Osteocyte (in vitro differentiated cells): ENCODE results near the gene EXOC3. TPM values are rescaled to one million over a fixed set of nuclear protein-coding genes. Genes with fewer than 3 reads are reported as not detected.

Experiments
- DNase-seq: peaks from one replicate; pipeline ENCODE4 v3.0.0; 2021; ENCODE audit warnings: mixed read lengths; ENCODE audit not compliant: unreplicated experiment; ENCODE audit errors: extremely low spot score
- H3K27ac Mint-ChIP-seq: one replicate; pipeline ENCODE4 v1.8.0; 2021; ENCODE audit warnings: mild to moderate bottlenecking, mixed read lengths; ENCODE audit not compliant: unreplicated experiment
- H3K27me3 Mint-ChIP-seq: one replicate; pipeline ENCODE4 v1.8.0; 2021; ENCODE audit warnings: mixed read lengths; ENCODE audit not compliant: unreplicated experiment
- H3K36me3 Mint-ChIP-seq: one replicate; pipeline ENCODE4 v1.8.0; 2021; ENCODE audit warnings: mixed read lengths; ENCODE audit not compliant: unreplicated experiment
- H3K4me1 Mint-ChIP-seq: one replicate; pipeline ENCODE4 v1.8.0; 2021; ENCODE audit warnings: mixed read lengths; ENCODE audit not compliant: unreplicated experiment
- H3K4me3 Mint-ChIP-seq: one replicate; pipeline ENCODE4 v1.8.0; 2021; ENCODE audit warnings: mild to moderate bottlenecking, moderate library complexity, mixed read lengths; ENCODE audit not compliant: unreplicated experiment
- H3K9me3 Mint-ChIP-seq: one replicate; pipeline ENCODE4 v1.8.0; 2021; ENCODE audit warnings: mixed read lengths; ENCODE audit not compliant: unreplicated experiment
- CTCF ChIP-seq: fragments of 200-600 bp; sonication (generic); IDR thresholded peaks from 2 replicates; pipeline ENCODE4 v1.5.0; 2021; ENCODE audit warnings: antibody characterized with exemption, mild to moderate bottlenecking, moderate library complexity
- total RNA-seq: library from RNA; stranded (reverse); gene quantifications from 2 replicates; pipeline ENCODE4 v1.2.1, GENCODE V29; 2021

Gene EXOC3
- total RNA-seq, 1 donor from 2014 or later: 81.4 TPM

GRCh38 chr5:428754-429452 is 14.1 kb upstream of the EXOC3 start:
- Mint-ChIP-seq H3K27ac (peak overlapping the region; percentile 97), H3K36me3 (peaks cover 34% of the 10 kb centered on the region), H3K27me3 (no peaks in the 10 kb centered on the region), H3K9me3 (no peaks in the 10 kb centered on the region), H3K4me3 (no peak overlapping the region), H3K4me1 (peaks cover 59% of the 10 kb centered on the region)
- peak; percentile 63 for DNase-seq
- no peak for TF ChIP-seq CTCF

- Mint-ChIP-seq H3K27ac (peak overlapping the region; percentile 97), H3K27me3 (no peaks in the 10 kb centered on the region)
These were observed 13.4 kb upstream of the EXOC3 start for GRCh38 chr5:429453-430188.

DNA sequence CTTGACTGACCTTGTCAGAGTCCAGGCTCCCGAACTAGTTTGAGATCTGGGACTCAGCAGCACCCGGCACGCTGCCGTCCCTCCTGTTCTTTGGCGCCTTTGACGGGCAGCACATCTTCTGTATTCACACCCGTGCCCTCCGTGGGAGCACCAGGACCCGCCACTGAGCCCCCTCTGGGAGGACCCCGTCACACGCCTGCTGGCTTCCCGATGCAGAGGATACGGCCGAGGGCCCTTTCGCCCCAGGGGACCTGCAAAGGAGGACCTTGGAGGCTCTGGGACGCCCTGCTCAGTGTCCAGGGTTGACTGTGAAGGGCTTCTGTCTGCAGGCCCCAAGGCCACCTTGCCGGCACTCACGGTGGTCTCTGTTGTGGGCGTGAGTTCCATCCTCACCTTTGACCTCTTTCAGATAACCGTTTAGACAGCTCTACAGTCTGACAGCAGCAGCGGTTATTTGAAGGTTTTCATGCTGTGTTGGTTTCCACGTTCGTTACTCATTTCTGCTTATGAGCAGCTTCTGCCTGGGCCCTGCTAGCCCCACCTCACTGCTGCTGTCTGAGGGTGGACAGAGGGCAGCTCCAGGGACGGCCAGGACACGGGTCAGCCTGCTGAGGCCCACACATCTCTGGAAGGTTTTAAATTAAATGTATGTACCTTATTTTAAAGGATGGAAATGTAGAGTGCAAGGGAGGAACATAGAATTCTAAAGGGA is 12.6 kb upstream of the EXOC3 start:
- H3K4me3 Mint-ChIP-seq: peak overlapping the region; percentile 23
- no peaks in the 10 kb centered on the region for H3K27me3 Mint-ChIP-seq
- peak; percentile 83 for DNase-seq
- no peak for TF ChIP-seq CTCF
- H3K4me1 Mint-ChIP-seq: peaks cover 47% of the 10 kb centered on the region
- H3K27ac Mint-ChIP-seq: peak overlapping the region; percentile 97
- H3K36me3 Mint-ChIP-seq: peaks cover 40% of the 10 kb centered on the region
- no peaks in the 10 kb centered on the region for H3K9me3 Mint-ChIP-seq

More at GRCh38 chr5:429453-430188, 13.4 kb upstream of the EXOC3 start:
- Mint-ChIP-seq H3K4me3 (peak overlapping the region; percentile 23), H3K36me3 (peaks cover 34% of the 10 kb centered on the region), H3K9me3 (no peaks in the 10 kb centered on the region), H3K4me1 (peaks cover 54% of the 10 kb centered on the region)
- DNase-seq: peak; percentile 91
- TF ChIP-seq CTCF: no peak

DNA sequence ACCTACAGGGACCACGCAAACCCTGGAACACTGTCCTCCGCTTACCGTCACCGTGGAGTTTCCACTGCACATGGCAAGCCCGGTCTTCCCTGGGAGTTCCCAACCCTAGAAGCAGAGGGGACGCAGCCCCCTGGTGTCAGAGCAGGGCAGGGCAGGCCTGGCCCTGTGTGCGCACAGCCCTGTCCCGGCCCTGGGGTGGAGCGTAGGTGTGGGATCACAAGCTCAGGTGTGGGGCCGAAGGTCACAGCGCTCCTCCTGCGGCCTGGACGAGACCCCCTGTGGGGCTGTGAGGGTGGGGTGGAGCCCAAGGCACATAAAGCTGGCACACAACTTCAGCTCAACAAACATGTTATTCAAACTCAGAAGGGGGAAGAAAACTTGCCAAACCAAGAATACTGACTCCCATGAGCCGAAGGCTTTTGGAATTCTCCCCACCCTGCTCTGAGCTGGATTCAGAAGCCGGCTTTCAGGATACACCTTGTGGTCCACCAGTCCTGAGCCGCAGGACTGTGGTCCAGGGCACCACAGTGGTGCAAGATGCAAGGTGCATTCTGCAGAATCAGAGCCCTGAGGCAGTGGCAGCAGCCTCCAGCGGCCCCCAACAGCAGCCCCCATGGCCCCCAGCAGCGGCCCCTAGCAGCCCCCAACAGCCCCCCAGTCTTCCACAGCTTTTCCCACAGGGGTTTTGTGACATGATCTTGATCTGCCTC is 11.8 kb upstream of the EXOC3 start:
- Mint-ChIP-seq H3K9me3 (no peaks in the 10 kb centered on the region), H3K4me1 (peaks cover 40% of the 10 kb centered on the region), H3K4me3 (no peak overlapping the region), H3K27me3 (no peaks in the 10 kb centered on the region), H3K36me3 (peaks cover 34% of the 10 kb centered on the region), H3K27ac (peak overlapping the region; percentile 97)
- DNase-seq: peak; percentile 89
- TF ChIP-seq CTCF: peak; percentile 82
